Spleen (tissue), 7 donors: ENCODE measurements around the gene BBS7.

Experiments used
- CTCF ChIP-seq, 11 experiments: fragments of 200-600 bp in 7 of 11; fragments of 450-650 bp in 4 of 11; sonication (generic) in 4 of 11; IDR thresholded peaks in 8 of 11; conservative IDR thresholded peaks in 3 of 11; 1 replicate in 7 of 11; 2 replicates in 4 of 11; pipeline versions ENCODE4 v1.4.0 to v1.8.0; 2016 to 2021; ENCODE audit warnings: antibody characterized with exemption in 11 of 11, inconsistent platforms in 4 of 11, mild to moderate bottlenecking in 1 of 11
- POLR2AphosphoS5 ChIP-seq, 3 donors: sonication (generic); formaldehyde crosslinking; IDR thresholded peaks; one replicate each; pipeline ENCODE4 v1.5.1; 2017; ENCODE audit warnings: antibody characterized with exemption in 3 of 3
- donor health status: DM: no; HTN: no; CAD: no; lungs with moderate emphysema.
- donor health status: DM: no; HTN: no; CAD: no.
- donor health status: DM: no; HTN: no; CAD: no.

GRCh38 chr4:121778991-121779628, 91.2 kb downstream of the BBS7 start:
- no peak for TF ChIP-seq CTCF (IDR thresholded peaks at IDR 0.05 in 8 of 11, conservative IDR thresholded peaks at IDR 0.05 in 3 of 11)
- peak in 1 of 3 donors; percentile 37 for TF ChIP-seq POLR2AphosphoS5 (IDR thresholded peaks at IDR 0.05)
